GM21447 (cell line): ENCODE measurements around the gene KSR1.
"Not testable (repeated sequence)": the region's sequence is repeated elsewhere in the genome, so short reads cannot be mapped to it uniquely, and the experiment has no call there.

Experiments
- ATAC-seq: cut with Tn5 transposase; IDR thresholded peaks from one replicate; pipeline ENCODE4 v1.9.1; 2021; ENCODE audit not compliant: unreplicated experiment

Gene KSR1

GRCh38 chr17:27425991-27426390 is 30.3 kb upstream of the KSR1 start:
- no peak for ATAC-seq

GRCh38 chr17:27426471-27426870 is 29.8 kb upstream of the KSR1 start:
- ATAC-seq = not testable (repeated sequence)

- not testable (repeated sequence) for ATAC-seq
Measured at GRCh38 chr17:27427166-27427862, 28.9 kb upstream of the KSR1 start.

- no peak for ATAC-seq
Measured at GRCh38 chr17:27428781-27429505, 27.3 kb upstream of the KSR1 start.

GRCh38 chr17:27429666-27430382 is 26.4 kb upstream of the KSR1 start:
- ATAC-seq = no peak

- no peak for ATAC-seq
Measured at GRCh38 chr17:27430383-27430840, 25.8 kb upstream of the KSR1 start.

- ATAC-seq = no peak
Measured at GRCh38 chr17:27430882-27431491, 25.3 kb upstream of the KSR1 start.

GRCh38 chr17:27433521-27433920 is 22.7 kb upstream of the KSR1 start:
- no peak for ATAC-seq

- not testable (repeated sequence) for ATAC-seq
Measured at GRCh38 chr17:27435431-27436070, 20.7 kb upstream of the KSR1 start.

- ATAC-seq = no peak
Measured at GRCh38 chr17:27438348-27438998, 17.8 kb upstream of the KSR1 start.

GRCh38 chr17:27439342-27439741 is 16.9 kb upstream of the KSR1 start:
- ATAC-seq = no peak

GRCh38 chr17:27442702-27443101 is 13.5 kb upstream of the KSR1 start:
- ATAC-seq = no peak

GRCh38 chr17:27443491-27443890 is 12.8 kb upstream of the KSR1 start:
- no peak for ATAC-seq

- ATAC-seq = no peak
Measured at GRCh38 chr17:27445971-27446370, 10.3 kb upstream of the KSR1 start.

- no peak for ATAC-seq
Measured at GRCh38 chr17:27446569-27447301, 9.5 kb upstream of the KSR1 start.

GRCh38 chr17:27448534-27448933 is 7.7 kb upstream of the KSR1 start:
- not testable (repeated sequence) for ATAC-seq

- no peak for ATAC-seq
Measured at GRCh38 chr17:27449541-27449940, 6.7 kb upstream of the KSR1 start.

- ATAC-seq = no peak
Measured at GRCh38 chr17:27449988-27450387, 6.3 kb upstream of the KSR1 start.

- ATAC-seq = no peak
Measured at GRCh38 chr17:27450416-27450815, 5.8 kb upstream of the KSR1 start.

GRCh38 chr17:27451906-27452305 is 4.3 kb upstream of the KSR1 start:
- no peak for ATAC-seq
